Activated CD8-positive, alpha-beta memory T cell treated with anti-CD3 and anti-CD28 coated beads, Interleukin-2, amount 50 U/mL, for 24 hours (primary cell): ENCODE data around the gene EDARADD.
A peak's percentile ranks its signal among the peaks of the same experiment; 100 is the strongest.

Experiments used
- DNase-seq: peaks from one replicate; pipeline ENCODE4 v3.0.0-alpha.2; 2020; ENCODE audit errors: extremely low read depth

The EDARADD gene

DNA sequence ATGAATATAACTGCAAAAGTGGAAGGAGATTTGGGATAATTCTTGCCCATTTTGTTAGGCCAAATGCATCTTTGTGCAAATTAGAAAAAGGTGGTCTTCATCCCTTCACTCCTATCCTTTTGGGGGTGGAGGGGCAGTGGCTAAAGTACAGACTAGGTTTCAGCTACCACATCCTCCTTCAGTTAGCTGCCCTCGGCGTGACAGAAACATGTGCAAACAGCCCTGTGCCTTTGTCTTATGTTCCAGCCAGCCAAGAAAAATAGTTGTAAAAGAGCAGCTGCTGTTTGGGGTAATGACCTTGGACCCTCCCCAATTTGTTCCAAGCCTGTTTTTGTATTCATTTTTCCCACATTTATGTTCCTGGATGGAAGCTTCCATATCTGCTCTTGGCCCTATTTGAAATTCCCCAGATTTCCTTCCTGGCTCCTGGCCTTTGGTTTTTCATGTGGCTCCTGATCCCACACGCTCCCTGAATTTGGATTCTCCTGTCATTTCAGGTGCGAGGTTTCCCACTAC lies 121.4 kb downstream of the EDARADD start:
- no peak for DNase-seq

DNA sequence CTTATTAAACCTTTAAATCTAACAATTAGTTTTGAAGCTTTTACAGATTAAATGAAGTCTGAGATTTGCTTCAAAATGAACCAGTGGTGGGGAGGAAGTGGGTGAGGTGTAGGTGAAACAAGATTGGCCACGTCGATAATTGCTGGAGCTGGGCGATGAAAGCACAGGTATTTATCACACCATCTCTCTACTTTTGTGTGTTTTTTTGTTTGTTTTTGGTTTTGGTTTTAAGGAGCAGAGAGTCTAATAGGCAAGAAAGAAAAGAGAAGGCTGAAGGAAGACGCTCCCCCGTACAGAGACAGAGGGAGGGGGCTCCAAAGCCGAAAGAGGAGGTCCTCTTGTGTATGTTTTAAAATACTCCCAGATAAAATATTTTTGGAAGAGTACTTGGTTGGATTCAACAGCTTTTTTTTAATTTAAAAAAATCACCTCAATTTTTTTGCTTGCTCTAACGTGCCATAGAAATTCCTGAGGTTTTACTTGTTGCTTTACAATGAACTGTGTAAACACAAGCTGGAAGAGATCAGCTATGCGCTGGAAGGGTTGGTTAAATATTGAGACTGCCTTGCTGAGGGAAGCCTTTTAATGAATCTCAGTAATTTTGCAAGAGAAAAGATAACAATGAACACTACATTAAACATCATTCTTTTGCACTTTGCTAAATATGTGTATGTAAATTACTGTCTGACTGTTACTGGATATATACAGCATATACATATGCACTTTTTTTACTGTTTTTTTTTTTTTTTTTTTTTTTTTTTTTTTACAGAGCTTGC lies 123.0 kb downstream of the EDARADD start:
- no peak for DNase-seq

DNA sequence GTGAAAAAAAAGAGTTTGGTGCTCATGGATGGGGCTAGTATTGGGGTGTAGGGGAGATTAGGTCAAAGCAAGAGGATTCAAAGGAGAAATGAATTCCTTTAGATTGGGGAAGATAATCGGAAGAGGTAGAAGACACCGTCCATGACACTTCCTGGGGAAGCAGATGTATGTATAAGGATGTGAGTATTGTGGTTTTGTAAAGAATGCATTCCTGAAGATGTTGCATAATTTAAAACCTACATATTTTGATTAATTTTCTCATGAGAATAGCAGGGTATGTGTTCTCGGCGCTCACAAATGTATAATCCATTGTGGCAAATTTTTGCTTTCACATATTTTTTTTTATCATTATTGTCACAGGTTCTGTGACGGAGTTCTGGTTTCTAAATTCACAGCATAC lies 124.2 kb downstream of the EDARADD start:
- no peak for DNase-seq

DNA sequence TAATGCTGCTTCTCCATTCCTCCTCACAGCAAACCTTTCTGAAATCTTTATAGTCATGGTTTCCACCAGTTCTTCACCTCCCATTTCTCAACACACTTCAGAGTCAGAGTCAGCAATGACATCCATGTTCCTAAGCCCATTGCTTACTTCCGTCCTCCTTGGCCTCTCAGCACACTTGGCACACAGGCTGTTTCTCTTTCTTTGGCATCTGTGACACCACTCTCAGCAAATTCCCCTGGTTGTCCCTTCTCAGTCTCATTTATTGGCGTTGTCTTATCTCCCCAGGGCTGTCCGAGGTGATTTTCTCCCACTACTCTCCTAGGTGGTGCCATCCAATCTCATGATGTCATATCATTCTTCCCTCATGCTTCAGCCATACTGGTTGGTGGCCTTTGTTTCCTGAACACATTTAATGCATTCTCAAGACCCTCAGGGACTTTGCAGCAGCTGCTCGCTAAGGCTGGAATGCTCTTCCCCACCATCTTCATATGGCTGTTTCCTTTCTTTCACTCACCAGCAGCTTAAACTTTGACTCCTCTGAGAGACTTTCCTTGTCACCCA lies 126.4 kb downstream of the EDARADD start:
- DNase-seq: no peak

DNA sequence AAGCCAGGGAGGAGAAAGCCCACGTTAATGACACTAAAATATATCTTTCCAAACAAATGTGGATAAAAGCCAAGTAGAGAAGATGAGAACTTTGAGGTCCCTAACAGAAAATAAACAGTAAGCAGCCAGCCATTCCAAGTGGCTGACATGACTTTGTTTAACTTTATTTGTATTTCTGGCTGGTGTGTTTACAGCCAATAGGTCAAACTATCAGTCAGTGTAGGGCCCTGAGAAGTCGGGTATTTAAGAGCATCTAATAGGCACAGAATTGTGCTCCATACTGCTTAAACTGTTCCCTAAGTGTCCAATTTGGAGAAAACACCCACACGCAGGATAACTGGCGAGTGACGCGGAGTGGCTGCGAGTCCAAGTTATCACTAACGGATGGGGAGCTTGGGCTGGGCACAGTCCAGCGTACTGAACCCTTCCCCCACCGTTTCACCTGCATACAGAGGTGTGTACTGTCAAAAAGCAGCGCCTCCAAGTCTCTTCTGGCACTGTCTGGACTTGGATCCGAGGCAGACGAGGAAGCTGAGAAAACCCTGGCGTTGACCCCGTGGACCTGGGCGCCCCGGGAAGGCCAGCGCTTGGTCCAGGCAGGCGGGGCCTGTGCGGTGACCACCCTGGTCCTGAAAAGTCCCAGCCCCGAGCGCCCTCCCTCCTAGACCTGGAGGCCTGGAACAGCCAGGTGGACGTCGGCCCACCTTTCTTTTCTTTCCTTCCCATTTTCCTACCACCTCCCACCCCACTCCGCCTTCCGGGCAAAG lies 129.0 kb downstream of the EDARADD start:
- DNase-seq: no peak

DNA sequence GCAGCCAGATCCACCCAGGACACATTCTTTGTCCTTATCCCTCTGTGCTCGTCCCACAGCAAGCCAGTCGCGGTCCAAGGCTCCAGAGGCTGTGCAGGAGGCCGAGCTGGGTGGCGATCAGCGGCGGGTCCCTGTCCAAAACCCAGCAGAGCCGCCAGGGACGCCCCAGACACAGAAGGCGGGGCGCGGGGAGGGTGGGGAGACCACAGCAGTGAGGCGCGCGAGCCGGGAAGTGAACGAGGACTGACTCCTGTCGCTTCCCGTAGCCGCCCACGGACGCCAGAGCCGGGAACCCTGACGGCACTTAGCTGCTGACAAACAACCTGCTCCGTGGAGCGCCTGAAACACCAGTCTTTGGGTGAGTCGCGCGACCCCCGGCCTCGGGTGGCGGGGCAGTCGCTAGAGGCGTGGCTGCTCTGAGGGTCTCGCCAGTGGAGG lies 129.6 kb downstream of the EDARADD start, which contains the start of gene LGALS8:
Gene LGALS8, plus strand, starts transcription at position 279 of the 438 bp plus-strand sequence. CDS start 2,089 bp downstream, outside the sequence.
- peak; percentile 76 for DNase-seq

DNA sequence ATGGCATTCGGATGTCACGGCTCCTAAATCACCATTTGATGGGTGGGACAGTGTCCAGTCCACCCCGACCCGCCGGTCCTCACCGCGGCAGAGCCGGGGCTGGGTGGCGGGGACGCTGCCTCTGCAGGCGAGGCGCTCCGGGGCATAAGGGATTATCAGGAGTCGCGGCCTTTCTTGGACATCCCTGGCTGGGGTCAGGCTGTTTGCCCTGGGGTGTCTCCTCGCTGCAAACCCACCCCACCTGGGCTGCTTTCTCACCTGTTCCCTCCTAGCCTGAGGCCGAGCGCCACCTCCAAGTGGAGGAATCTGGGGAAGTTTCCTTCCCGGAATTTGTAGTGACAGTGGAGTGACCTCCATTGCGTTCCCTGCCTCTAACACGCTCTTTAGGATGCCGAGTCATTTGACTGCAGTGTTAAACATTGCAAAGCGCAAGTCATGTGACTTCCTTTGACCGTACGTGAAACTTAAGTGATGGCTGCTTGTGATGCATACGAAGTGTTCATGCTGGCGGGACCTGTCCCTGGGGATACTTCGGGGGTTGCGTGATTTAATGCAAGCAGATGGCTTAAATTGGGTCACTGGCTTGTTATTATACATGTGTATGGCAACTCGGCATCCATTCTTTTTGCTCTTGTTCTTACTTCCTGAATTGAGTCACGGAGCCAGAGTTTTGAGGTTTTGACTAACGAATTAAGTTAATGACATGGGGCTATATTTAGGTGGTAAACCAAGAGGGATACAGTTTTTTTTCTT lies 130.2 kb downstream of the EDARADD start:
- DNase-seq: peak; percentile 34

DNA sequence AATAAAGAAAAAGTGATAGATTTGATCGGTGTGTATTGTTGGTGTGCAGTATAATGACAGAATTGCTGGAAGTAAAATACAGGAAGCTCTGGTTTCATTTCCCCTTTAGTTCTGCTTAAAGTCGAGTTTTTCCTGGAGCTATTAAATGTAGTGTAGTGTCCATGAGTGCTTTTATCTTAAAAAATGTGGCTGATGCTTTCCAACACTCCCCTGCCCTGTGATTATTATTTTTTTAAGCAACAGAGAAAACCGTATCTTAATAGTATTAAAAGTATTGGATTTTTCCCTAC lies 130.8 kb downstream of the EDARADD start:
- DNase-seq: no peak

DNA sequence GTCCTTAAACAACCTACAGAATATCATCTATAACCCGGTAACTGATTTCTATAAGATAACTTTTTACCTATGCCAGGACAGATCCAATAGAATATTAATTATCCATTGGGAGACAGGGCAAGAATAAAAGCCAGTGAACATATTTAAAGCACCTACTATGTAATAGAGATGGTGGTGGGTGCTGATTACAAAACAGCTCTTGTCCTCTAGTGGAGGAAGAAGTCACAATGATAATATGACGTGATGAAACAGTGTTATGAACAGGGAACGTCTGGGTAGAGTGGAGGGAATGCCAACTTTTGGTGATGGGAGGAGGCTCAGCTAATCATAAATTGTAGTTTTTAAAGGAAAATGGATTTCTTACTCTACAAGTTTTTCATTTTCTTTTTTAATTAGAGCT lies 132.0 kb downstream of the EDARADD start:
- DNase-seq: no peak

DNA sequence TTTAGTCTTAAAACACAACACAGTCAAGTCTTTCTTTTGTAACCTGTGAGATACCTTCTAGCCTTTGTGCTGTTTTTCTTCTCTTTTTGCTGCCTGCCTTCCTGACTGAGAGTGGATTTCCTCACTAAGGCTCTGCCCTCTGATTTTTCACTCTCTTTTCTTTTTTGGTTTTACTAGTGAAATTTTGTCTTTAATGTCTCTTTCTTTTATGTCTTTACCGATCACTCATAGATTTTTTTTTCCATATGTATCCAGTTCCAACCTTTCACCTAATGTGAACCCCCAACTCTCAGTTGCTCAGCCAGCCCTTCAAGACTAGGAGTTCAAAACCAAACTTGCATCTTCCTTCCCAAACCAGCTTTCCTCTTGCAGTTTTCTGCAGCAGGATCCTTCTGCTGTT lies 136.2 kb downstream of the EDARADD start:
- no peak for DNase-seq

DNA sequence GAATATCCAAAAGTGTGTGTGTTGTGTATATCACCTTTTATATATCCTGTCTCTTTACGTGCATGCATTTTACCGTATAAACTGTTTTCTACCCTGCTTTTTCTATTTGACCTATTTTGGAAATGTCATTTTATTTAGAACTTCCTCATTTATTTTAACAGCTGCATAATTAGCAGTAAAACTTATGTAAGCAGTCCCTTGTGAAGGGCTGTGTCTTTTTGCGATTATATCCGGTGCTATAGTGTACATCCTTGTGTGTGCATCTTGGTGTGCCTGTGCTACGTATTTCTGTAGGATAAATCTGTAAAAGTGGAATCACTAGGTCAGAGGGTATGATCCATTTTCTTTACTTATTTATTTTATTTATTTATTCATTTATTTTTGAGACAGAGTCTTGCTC lies 136.9 kb downstream of the EDARADD start:
- DNase-seq: no peak

DNA sequence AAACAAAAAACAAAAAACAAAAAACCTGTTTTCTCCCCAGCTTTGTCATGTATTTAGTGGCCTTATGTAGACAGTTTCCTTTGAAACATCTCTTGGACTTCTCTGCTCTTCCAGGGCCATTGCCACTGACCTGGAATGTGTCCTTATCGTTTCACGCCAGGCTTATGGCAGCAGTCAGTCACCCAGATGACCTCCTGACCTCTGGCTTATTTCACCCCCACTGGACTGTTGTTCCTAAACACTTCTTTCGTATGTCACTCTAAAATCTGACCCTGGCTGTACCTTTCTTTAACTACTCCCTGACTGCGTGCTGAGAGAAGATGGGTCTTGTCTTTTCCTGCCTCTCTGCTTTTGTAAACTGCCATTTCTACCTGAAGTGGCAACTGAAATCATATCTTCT lies 138.8 kb downstream of the EDARADD start:
- DNase-seq: no peak

DNA sequence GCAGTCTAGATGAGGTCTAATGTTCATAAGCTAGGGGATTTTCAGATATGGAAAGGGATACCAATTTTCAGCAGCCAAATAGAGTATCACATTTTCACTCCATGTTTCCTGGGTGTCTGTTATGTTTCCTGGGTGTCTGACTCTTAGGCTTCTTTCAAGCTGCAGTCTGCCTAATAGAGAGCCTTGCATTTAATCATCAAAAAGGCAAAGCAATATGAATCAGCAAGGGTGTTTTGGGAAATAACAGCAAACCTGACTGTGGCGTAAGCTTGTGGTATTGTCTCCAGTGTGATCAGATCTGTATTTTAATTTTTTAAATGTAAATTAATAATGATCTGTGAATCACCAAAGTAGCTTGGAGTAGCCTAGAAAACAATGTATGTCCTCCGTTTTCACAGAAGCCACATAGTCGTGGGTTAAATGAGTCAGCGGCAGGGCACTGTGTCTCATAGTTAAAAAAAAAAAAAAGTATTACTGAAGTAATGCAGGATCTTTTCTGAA lies 140.1 kb downstream of the EDARADD start:
- DNase-seq: no peak
